GM18502 (cell line): Measurements from ENCODE around the gene CENPN.
A peak's percentile ranks its signal among the peaks of the same experiment; 100 is the strongest.

Source experiments
- ATAC-seq: cut with Tn5 transposase; IDR thresholded peaks from one replicate; pipeline ENCODE4 v1.9.1; 2021; ENCODE audit warnings: mild to moderate bottlenecking; ENCODE audit not compliant: unreplicated experiment, poor library complexity

Gene CENPN

GRCh38 chr16:81073560-81074330 is 66.7 kb downstream of the CENPN start:
- ATAC-seq: no peak

- peak; percentile 85 for ATAC-seq
Observed at GRCh38 chr16:81076566-81077075, 69.6 kb downstream of the CENPN start.

- ATAC-seq: peak; percentile 94
Observed at GRCh38 chr16:81077076-81077940, 70.3 kb downstream of the CENPN start, which contains the start of gene C16orf46. Gene C16orf46 (minus strand): TSS chr16:81077238. CDS start chr16:81063955, 13,283 bp downstream.

GRCh38 chr16:81080233-81080632 is 73.2 kb downstream of the CENPN start:
- ATAC-seq: no peak

GRCh38 chr16:81081014-81081413 is 74.0 kb downstream of the CENPN start:
- no peak for ATAC-seq
